ENCODE results near the gene SMIM35.
"Not testable (repeated sequence)": the region's sequence is repeated elsewhere in the genome, so short reads cannot be mapped to it uniquely, and the experiment has no call there.

The SMIM35 gene

DNA sequence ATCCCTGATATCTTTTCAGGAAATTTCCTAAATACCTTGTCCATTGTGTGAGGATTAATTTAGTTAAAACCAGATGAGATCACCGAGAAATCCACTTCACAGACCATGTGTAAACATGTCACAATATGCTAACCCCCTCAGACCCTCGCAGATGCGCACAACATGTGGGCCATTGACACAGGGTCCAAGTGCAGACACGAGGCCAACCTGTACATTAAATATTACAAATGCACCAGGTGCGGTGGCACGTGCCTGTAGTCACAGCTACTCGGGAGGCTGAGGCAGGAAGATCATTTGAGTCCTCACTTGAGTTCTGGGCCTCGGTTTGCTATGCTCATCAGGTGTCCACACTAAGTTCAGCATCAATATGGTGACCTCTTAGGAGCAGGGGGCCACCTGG lies 19.8 kb downstream of the SMIM35 start:
- Histone ChIP-seq H3K9ac (ENCODE audit: low read length) (no peak overlapping the region), H2BK120ac (ENCODE audit: insufficient read depth, low read length, poor library complexity) (no peak overlapping the region), H3K27ac (ENCODE audit: low read depth, low read length) (no peak overlapping the region), H3K18ac (ENCODE audit: low read length) (no peak overlapping the region), H2AFZ (ENCODE audit: insufficient read depth, low read length, poor library complexity) (no peak overlapping the region), H3K27me3 (ENCODE audit: insufficient read depth, low read length) (no peaks in the 10 kb centered on the region), H3K4me2 (ENCODE audit: low read length) (no peak overlapping the region), H3K23ac (ENCODE audit: low read length) (no peak overlapping the region), H3K14ac (ENCODE audit: low read length) (no peak overlapping the region), H2BK5ac (ENCODE audit: low read depth, low read length, poor library complexity) (no peak overlapping the region), H3K79me2 (ENCODE audit: control insufficient read depth, insufficient read depth, low read length, poor library complexity) (no peaks in the 10 kb centered on the region), H2AK5ac (ENCODE audit: low read length) (no peak overlapping the region), H3K4me3 (ENCODE audit: low read depth, low read length) (no peak overlapping the region), H3K4me1 (ENCODE audit: control insufficient read depth in 1 of 2, insufficient read depth in 2 of 2, low read length in 2 of 2) (peaks cover 3 to 4% of the 10 kb centered on the region in 2 experiments), H3K4ac (ENCODE audit: low read depth, low read length) (no peak overlapping the region), H2BK12ac (ENCODE audit: low read length) (no peak overlapping the region), H4K91ac (ENCODE audit: low read depth, low read length) (no peak overlapping the region), H4K12ac (ENCODE audit: low read depth, low read length) (no peak overlapping the region), H3K79me1 (ENCODE audit: low read length) (no peaks in the 10 kb centered on the region), H3K9me3 (ENCODE audit: insufficient read depth, low read depth, low read length) (no peaks in the 10 kb centered on the region), H4K8ac (ENCODE audit: low read depth, low read length) (no peak overlapping the region), H3K36me3 (ENCODE audit: control insufficient read depth in 1 of 2, insufficient read depth in 2 of 2, low read length in 2 of 2) (no peaks in the 10 kb centered on the region)
- no CpG with 5 or more reads among the region's 8 CpGs for whole genome bisulfite sequencing (ENCODE audit: extremely low coverage, insufficient coverage, insufficient read length)
- no peak for DNase-seq

DNA sequence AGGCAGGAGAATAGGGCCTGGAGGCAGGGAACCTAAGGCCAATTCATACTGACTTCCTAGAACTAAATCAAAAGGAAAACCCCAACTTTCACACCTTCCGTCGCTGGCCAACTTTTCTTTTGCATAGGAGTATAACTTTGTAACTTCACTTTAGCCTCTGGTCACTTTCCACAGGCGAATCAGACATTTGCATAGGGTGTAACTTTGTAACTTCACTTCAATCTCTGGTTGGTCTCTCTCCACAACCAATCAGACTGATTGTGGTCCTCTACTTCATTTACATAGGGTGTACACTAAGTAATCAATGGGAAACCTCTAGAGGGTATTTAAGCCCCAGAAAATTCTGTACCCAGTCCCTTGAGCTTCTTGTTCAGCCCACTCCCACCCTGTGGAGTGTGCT lies 21.4 kb downstream of the SMIM35 start:
- Histone ChIP-seq H3K4me3 (ENCODE audit: low read depth, low read length) (no peak overlapping the region), H3K18ac (ENCODE audit: low read length) (no peak overlapping the region), H3K27ac (ENCODE audit: low read depth, low read length) (no peak overlapping the region), H3K27me3 (ENCODE audit: insufficient read depth, low read length) (no peaks in the 10 kb centered on the region), H3K36me3 (ENCODE audit: control insufficient read depth in 1 of 2, insufficient read depth in 2 of 2, low read length in 2 of 2) (no peaks in the 10 kb centered on the region), H3K79me1 (ENCODE audit: low read length) (no peaks in the 10 kb centered on the region), H2AFZ (ENCODE audit: insufficient read depth, low read length, poor library complexity) (no peak overlapping the region), H3K4ac (ENCODE audit: low read depth, low read length) (no peak overlapping the region), H2BK5ac (ENCODE audit: low read depth, low read length, poor library complexity) (no peak overlapping the region), H3K79me2 (ENCODE audit: control insufficient read depth, insufficient read depth, low read length, poor library complexity) (no peaks in the 10 kb centered on the region), H4K12ac (ENCODE audit: low read depth, low read length) (no peak overlapping the region), H3K14ac (ENCODE audit: low read length) (no peak overlapping the region), H4K91ac (ENCODE audit: low read depth, low read length) (no peak overlapping the region), H2AK5ac (ENCODE audit: low read length) (no peak overlapping the region), H3K9ac (ENCODE audit: low read length) (no peak overlapping the region), H3K9me3 (ENCODE audit: insufficient read depth, low read depth, low read length) (no peaks in the 10 kb centered on the region), H4K8ac (ENCODE audit: low read depth, low read length) (no peak overlapping the region), H3K23ac (ENCODE audit: low read length) (no peak overlapping the region), H3K4me2 (ENCODE audit: low read length) (no peak overlapping the region), H2BK12ac (ENCODE audit: low read length) (no peak overlapping the region), H3K4me1 (ENCODE audit: control insufficient read depth in 1 of 2, insufficient read depth in 2 of 2, low read length in 2 of 2) (peaks cover 4 to 5% of the 10 kb centered on the region in 2 experiments), H2BK120ac (ENCODE audit: insufficient read depth, low read length, poor library complexity) (no peak overlapping the region)
- DNase-seq, result no peak
- WGBS (ENCODE audit: extremely low coverage, insufficient coverage, insufficient read length), result no CpG with 5 or more reads among the region's 3 CpGs

DNA sequence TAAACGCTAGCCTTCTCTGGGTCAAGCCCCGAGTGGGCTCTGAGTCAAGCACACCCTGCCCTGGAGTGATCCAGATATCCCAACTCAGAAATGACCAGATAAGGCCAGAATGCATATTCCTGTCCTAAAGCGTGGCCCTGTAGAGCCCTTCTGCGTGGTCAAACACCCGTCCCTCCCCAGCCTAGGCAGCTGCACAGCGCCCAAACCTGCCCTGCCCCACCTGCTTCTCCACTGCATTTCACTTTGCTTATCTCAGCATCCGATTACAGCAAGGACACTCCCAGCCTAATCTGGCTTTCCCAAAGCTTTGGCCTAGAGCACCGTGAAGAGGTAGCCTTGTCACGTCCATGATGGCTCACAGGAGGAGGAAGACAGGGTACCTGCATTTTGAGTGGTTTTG lies 21.8 kb downstream of the SMIM35 start:
- no peaks in the 10 kb centered on the region for H3K9me3 ChIP-seq (ENCODE audit: insufficient read depth, low read depth, low read length)
- H3K18ac ChIP-seq (ENCODE audit: low read length), result no peak overlapping the region
- H4K12ac ChIP-seq (ENCODE audit: low read depth, low read length), result no peak overlapping the region
- no peak overlapping the region for H4K91ac ChIP-seq (ENCODE audit: low read depth, low read length)
- no peak overlapping the region for H2AFZ ChIP-seq (ENCODE audit: insufficient read depth, low read length, poor library complexity)
- no peak overlapping the region for H2AK5ac ChIP-seq (ENCODE audit: low read length)
- H3K79me2 ChIP-seq (ENCODE audit: control insufficient read depth, insufficient read depth, low read length, poor library complexity), result no peaks in the 10 kb centered on the region
- H4K8ac ChIP-seq (ENCODE audit: low read depth, low read length), result no peak overlapping the region
- peak; percentile 85 to 89 for DNase-seq
- H2BK5ac ChIP-seq (ENCODE audit: low read depth, low read length, poor library complexity), result no peak overlapping the region
- no peak overlapping the region for H3K4ac ChIP-seq (ENCODE audit: low read depth, low read length)
- H3K79me1 ChIP-seq (ENCODE audit: low read length), result no peaks in the 10 kb centered on the region
- no peak overlapping the region for H3K14ac ChIP-seq (ENCODE audit: low read length)
- H2BK120ac ChIP-seq (ENCODE audit: insufficient read depth, low read length, poor library complexity), result no peak overlapping the region
- no peak overlapping the region for H3K27ac ChIP-seq (ENCODE audit: low read depth, low read length)
- no CpG with 5 or more reads among the region's 9 CpGs for WGBS (ENCODE audit: extremely low coverage, insufficient coverage, insufficient read length)
- H3K4me3 ChIP-seq (ENCODE audit: low read depth, low read length), result no peak overlapping the region
- H3K23ac ChIP-seq (ENCODE audit: low read length), result no peak overlapping the region
- H3K27me3 ChIP-seq (ENCODE audit: insufficient read depth, low read length), result no peaks in the 10 kb centered on the region
- H2BK12ac ChIP-seq (ENCODE audit: low read length), result no peak overlapping the region
- H3K4me1 ChIP-seq (ENCODE audit: control insufficient read depth in 1 of 2, insufficient read depth in 2 of 2, low read length in 2 of 2), result peaks cover 4 to 5% of the 10 kb centered on the region in 2 experiments
- no peaks in the 10 kb centered on the region for H3K36me3 ChIP-seq (ENCODE audit: control insufficient read depth in 1 of 2, insufficient read depth in 2 of 2, low read length in 2 of 2)
- no peak overlapping the region for H3K4me2 ChIP-seq (ENCODE audit: low read length)
- no peak overlapping the region for H3K9ac ChIP-seq (ENCODE audit: low read length)

DNA sequence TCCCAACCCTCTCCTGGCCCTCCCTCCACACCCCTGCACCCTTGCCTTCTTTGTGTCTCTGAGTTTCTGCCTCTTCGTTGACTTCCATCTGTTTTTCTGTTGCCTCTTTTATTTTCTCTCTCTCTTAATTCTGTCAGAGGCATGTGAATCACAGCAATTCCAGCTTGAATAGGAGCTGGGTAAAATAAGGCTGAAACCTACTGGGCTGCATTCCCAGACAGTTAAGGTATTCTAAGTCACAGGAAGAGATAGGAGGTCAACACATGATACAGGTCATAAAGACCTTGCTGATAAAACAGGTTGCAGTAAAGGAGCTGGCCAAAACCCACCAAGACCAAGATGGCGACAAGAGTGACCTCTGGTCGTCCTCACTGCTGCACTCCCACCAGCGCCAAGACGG lies 24.1 kb downstream of the SMIM35 start:
- no CpG with 5 or more reads among the region's 5 CpGs for WGBS (ENCODE audit: extremely low coverage, insufficient coverage, insufficient read length)

More for the DNA sequence above, 24.1 kb downstream of the SMIM35 start:
- H4K8ac ChIP-seq (ENCODE audit: low read depth, low read length); H3K9ac ChIP-seq (ENCODE audit: low read length); H2BK5ac ChIP-seq (ENCODE audit: low read depth, low read length, poor library complexity); H3K4me3 ChIP-seq (ENCODE audit: low read depth, low read length); H3K4ac ChIP-seq (ENCODE audit: low read depth, low read length); H3K23ac ChIP-seq (ENCODE audit: low read length); H2BK12ac ChIP-seq (ENCODE audit: low read length); H3K79me2 ChIP-seq (ENCODE audit: control insufficient read depth, insufficient read depth, low read length, poor library complexity); H3K4me2 ChIP-seq (ENCODE audit: low read length); H3K27ac ChIP-seq (ENCODE audit: low read depth, low read length); H3K79me1 ChIP-seq (ENCODE audit: low read length); H3K9me3 ChIP-seq (ENCODE audit: insufficient read depth, low read depth, low read length); H3K4me1 ChIP-seq (ENCODE audit: control insufficient read depth in 1 of 2, insufficient read depth in 2 of 2, low read length in 2 of 2); H4K12ac ChIP-seq (ENCODE audit: low read depth, low read length); H2AFZ ChIP-seq (ENCODE audit: insufficient read depth, low read length, poor library complexity); H4K91ac ChIP-seq (ENCODE audit: low read depth, low read length); H3K36me3 ChIP-seq (ENCODE audit: control insufficient read depth in 1 of 2, insufficient read depth in 2 of 2, low read length in 2 of 2); H3K27me3 ChIP-seq (ENCODE audit: insufficient read depth, low read length); H3K18ac ChIP-seq (ENCODE audit: low read length); H3K14ac ChIP-seq (ENCODE audit: low read length); H2BK120ac ChIP-seq (ENCODE audit: insufficient read depth, low read length, poor library complexity); H2AK5ac ChIP-seq (ENCODE audit: low read length): not testable (repeated sequence)
- peak; percentile 54 to 58 for DNase-seq
